ENCODE results near the gene PLTP. TPM values are rescaled to one million over a fixed set of nuclear protein-coding genes. Genes with fewer than 3 reads are reported as not detected.

PLTP gene
- total RNA-seq = 100 to 1,000 TPM in 1 of 2 donors, 10 to 100 TPM in 1; 92.1 to 123 TPM
- polyA plus RNA-seq (2013, experiment 1 of 2) = 92.8 TPM
- 82.3 TPM for polyA plus RNA-seq (2013, experiment 2 of 2)
- long read RNA-seq, experiment 1, transcript PLTP-205 (15 exons, 2,255 nt) = minor isoform, 12 of 94 reads
- long read RNA-seq, experiment 1, transcript PLTP-203 (16 exons, 1,743 nt) = major isoform, 54 of 94 reads
- long read RNA-seq, experiment 1, partial matches to known transcripts = 10 of 94 reads
- long read RNA-seq, experiment 1, other reads (novel, unspliced or antisense) = 17 of 94 reads
- long read RNA-seq, experiment 2, transcript PLTP-205 (15 exons, 2,255 nt) = minor isoform, 6 of 152 reads
- long read RNA-seq, experiment 2, transcript PLTP-203 (16 exons, 1,743 nt) = major isoform, 125 of 152 reads
- long read RNA-seq, experiment 2, partial matches to known transcripts = 10 of 152 reads
- long read RNA-seq, experiment 2, other reads (novel, unspliced or antisense) = 8 of 152 reads
- long read RNA-seq, experiment 3, transcript PLTP-203 (16 exons, 1,743 nt) = major isoform, 614 of 684 reads
- long read RNA-seq, experiment 3, transcript PLTP-205 (15 exons, 2,255 nt) = minor isoform, 9 of 684 reads
- long read RNA-seq, experiment 3, transcript PLTP-201 (15 exons, 1,731 nt) = minor isoform, 15 of 684 reads
- long read RNA-seq, experiment 3, partial matches to known transcripts = 11 of 684 reads
- long read RNA-seq, experiment 3, other reads (novel, unspliced or antisense) = 32 of 684 reads
- long read RNA-seq, experiment 4, transcript PLTP-203 (16 exons, 1,743 nt) = major isoform, 370 of 426 reads
- long read RNA-seq, experiment 4, transcript PLTP-201 (15 exons, 1,731 nt) = minor isoform, 12 of 426 reads
- long read RNA-seq, experiment 4, partial matches to known transcripts = 29 of 426 reads
- long read RNA-seq, experiment 4, other reads (novel, unspliced or antisense) = 12 of 426 reads

- peak within 1 kb of the TSS; percentile 95 for H3K27ac ChIP-seq (ENCODE audit: low read depth, low read length)
- no peak for TF ChIP-seq CTCF (conservative IDR thresholded peaks at IDR 0.05)
- H3K9me3 Mint-ChIP-seq = no peaks in the 10 kb centered on the region
- no peaks in the 10 kb centered on the region for H3K9me3 ChIP-seq (ENCODE audit: control insufficient read depth, low read length)
- H3K4me3 ChIP-seq (ENCODE audit: low read length) = peak within 1 kb of the TSS; percentile 89
- H3K27ac Mint-ChIP-seq = peak within 1 kb of the TSS; percentile 98
- peaks cover 17% of the 10 kb centered on the region for H3K27me3 Mint-ChIP-seq (ENCODE audit: insufficient read depth)
- DNase-seq = peak; percentile 87
- 0 to 2% methylated on average over 29 to 53 of the region's 58 CpGs for WGBS, 2 experiments (ENCODE audit: insufficient coverage in 1 of 2, insufficient read length in 1 of 2)
- H3K4me1 Mint-ChIP-seq = peaks cover 12% of the 10 kb centered on the region
- peak within 1 kb of the TSS; percentile 72 for H3K9ac ChIP-seq (ENCODE audit: extremely low read depth, low read length, poor library complexity, severe bottlenecking)
- peak within 1 kb of the TSS; percentile 71 for H3K4me3 Mint-ChIP-seq
- H3K36me3 Mint-ChIP-seq (ENCODE audit: low read depth) = peaks cover 19% of the 10 kb centered on the region
- peaks cover 27% of the 10 kb centered on the region for H3K36me3 ChIP-seq (ENCODE audit: control insufficient read depth, insufficient read depth, low read length)
- peaks cover 6% of the 10 kb centered on the region for H3K27me3 ChIP-seq (ENCODE audit: control insufficient read depth, insufficient read depth, low read length, poor library complexity, severe bottlenecking)
- H3K4me1 ChIP-seq (ENCODE audit: control insufficient read depth, insufficient read depth, low read length) = peaks cover 4% of the 10 kb centered on the region
These were observed at the start of gene PLTP for GRCh38 chr20:45911486-45912343. TSS of gene PLTP (minus strand) at chr20:45912155. CDS start at chr20:45911452, 703 bp downstream.

GRCh38 chr20:45959956-45960630, 48.1 kb upstream of the PLTP start:
- Mint-ChIP-seq H3K27ac (no peak overlapping the region), H3K27me3 (ENCODE audit: insufficient read depth) (no peaks in the 10 kb centered on the region), H3K36me3 (ENCODE audit: low read depth) (peaks cover 66% of the 10 kb centered on the region), H3K9me3 (no peaks in the 10 kb centered on the region), H3K4me3 (no peak overlapping the region), H3K4me1 (no peaks in the 10 kb centered on the region)
- no peaks in the 10 kb centered on the region for H3K9me3 ChIP-seq (ENCODE audit: control insufficient read depth, low read length)
- no peak overlapping the region for H3K27ac ChIP-seq (ENCODE audit: low read depth, low read length)
- H3K4me1 ChIP-seq (ENCODE audit: control insufficient read depth, insufficient read depth, low read length) = no peaks in the 10 kb centered on the region
- H3K9ac ChIP-seq (ENCODE audit: extremely low read depth, low read length, poor library complexity, severe bottlenecking) = no peak overlapping the region
- no peak overlapping the region for H3K4me3 ChIP-seq (ENCODE audit: low read length)
- WGBS, 2 experiments (ENCODE audit: insufficient coverage in 1 of 2, insufficient read length in 1 of 2) = 92 to 95% methylated on average over 11 to 14 of the region's 14 CpGs
- no peaks in the 10 kb centered on the region for H3K27me3 ChIP-seq (ENCODE audit: control insufficient read depth, insufficient read depth, low read length, poor library complexity, severe bottlenecking)
- DNase-seq = peak; percentile 26
- no peak for TF ChIP-seq CTCF (conservative IDR thresholded peaks at IDR 0.05)
- peaks cover 75% of the 10 kb centered on the region for H3K36me3 ChIP-seq (ENCODE audit: control insufficient read depth, insufficient read depth, low read length)
